ENCODE results near the gene GPC3.
"Not testable (repeated sequence)": the region's sequence is repeated elsewhere in the genome, so short reads cannot be mapped to it uniquely, and the experiment has no call there.

The GPC3 gene

GRCh38 chrX:133638285-133638684 is 347.1 kb downstream of the GPC3 start:
- DNase-seq (ENCODE audit: low read depth, low spot score) = no peak
- peak overlapping the region; percentile 67 for H3K27ac ChIP-seq

GRCh38 chrX:133637765-133638164 is 347.6 kb downstream of the GPC3 start:
- DNase-seq (ENCODE audit: low read depth, low spot score) = no peak
- peak overlapping the region; percentile 67 for H3K27ac ChIP-seq

GRCh38 chrX:133636009-133636408 is 349.4 kb downstream of the GPC3 start:
- no peak overlapping the region for H3K27ac ChIP-seq
- DNase-seq (ENCODE audit: low read depth, low spot score) = no peak

GRCh38 chrX:133634416-133634815 is 351.0 kb downstream of the GPC3 start:
- H3K27ac ChIP-seq = peak overlapping the region; percentile 55

GRCh38 chrX:133633950-133634349 is 351.4 kb downstream of the GPC3 start:
- H3K27ac ChIP-seq = peak overlapping the region; percentile 55
- DNase-seq (ENCODE audit: low read depth, low spot score) = no peak

More at GRCh38 chrX:133634416-133634815, 351.0 kb downstream of the GPC3 start:
- no peak for DNase-seq (ENCODE audit: low read depth, low spot score)

GRCh38 chrX:133633162-133633561 is 352.2 kb downstream of the GPC3 start:
- H3K27ac ChIP-seq = peak overlapping the region; percentile 55

GRCh38 chrX:133630362-133630761 is 355.0 kb downstream of the GPC3 start:
- DNase-seq (ENCODE audit: low read depth, low spot score) = no peak
- no peak overlapping the region for H3K27ac ChIP-seq

More at GRCh38 chrX:133633162-133633561, 352.2 kb downstream of the GPC3 start:
- DNase-seq (ENCODE audit: low read depth, low spot score) = no peak

GRCh38 chrX:133627673-133628072 is 357.7 kb downstream of the GPC3 start:
- no peak for DNase-seq (ENCODE audit: low read depth, low spot score)
- H3K27ac ChIP-seq = no peak overlapping the region

- not testable (repeated sequence) for H3K27ac ChIP-seq; DNase-seq (ENCODE audit: low read depth, low spot score)
These were observed 364.0 kb downstream of the GPC3 start for GRCh38 chrX:133621384-133621783.

- no peak for DNase-seq (ENCODE audit: low read depth, low spot score)
- H3K27ac ChIP-seq = no peak overlapping the region
These were observed 373.7 kb downstream of the GPC3 start for GRCh38 chrX:133611676-133612075.

GRCh38 chrX:133610056-133610455 is 375.3 kb downstream of the GPC3 start:
- H3K27ac ChIP-seq = no peak overlapping the region
- no peak for DNase-seq (ENCODE audit: low read depth, low spot score)

- no peak overlapping the region for H3K27ac ChIP-seq
- no peak for DNase-seq (ENCODE audit: low read depth, low spot score)
These were observed 376.2 kb downstream of the GPC3 start for GRCh38 chrX:133609166-133609565.

GRCh38 chrX:133608406-133608805 is 377.0 kb downstream of the GPC3 start:
- DNase-seq (ENCODE audit: low read depth, low spot score) = no peak
- H3K27ac ChIP-seq = no peak overlapping the region

- no peak overlapping the region for H3K27ac ChIP-seq
- DNase-seq (ENCODE audit: low read depth, low spot score) = no peak
These were observed 377.7 kb downstream of the GPC3 start for GRCh38 chrX:133607419-133608348.

- no peak for DNase-seq (ENCODE audit: low read depth, low spot score)
- no peak overlapping the region for H3K27ac ChIP-seq
These were observed 378.4 kb downstream of the GPC3 start for GRCh38 chrX:133606990-133607389.

- no peak for DNase-seq (ENCODE audit: low read depth, low spot score)
- no peak overlapping the region for H3K27ac ChIP-seq
These were observed 380.6 kb downstream of the GPC3 start for GRCh38 chrX:133604801-133605200.

- H3K27ac ChIP-seq = no peak overlapping the region
- no peak for DNase-seq (ENCODE audit: low read depth, low spot score)
These were observed 382.5 kb downstream of the GPC3 start for GRCh38 chrX:133602881-133603280.

GRCh38 chrX:133601116-133601515 is 384.3 kb downstream of the GPC3 start:
- no peak overlapping the region for H3K27ac ChIP-seq
- DNase-seq (ENCODE audit: low read depth, low spot score) = no peak

- H3K27ac ChIP-seq = no peak overlapping the region
- no peak for DNase-seq (ENCODE audit: low read depth, low spot score)
These were observed 384.9 kb downstream of the GPC3 start for GRCh38 chrX:133600536-133600935.

- no peak for DNase-seq (ENCODE audit: low read depth, low spot score)
- H3K27ac ChIP-seq = no peak overlapping the region
These were observed 386.6 kb downstream of the GPC3 start for GRCh38 chrX:133598601-133599335.

GRCh38 chrX:133594156-133594555 is 391.2 kb downstream of the GPC3 start:
- DNase-seq (ENCODE audit: low read depth, low spot score) = peak; percentile 20
- H3K27ac ChIP-seq = no peak overlapping the region

Measured in epithelial cell of prostate (primary cell).